HL-60/S4 (cell line): ENCODE data around the gene OR10G3.

Experiments used
- in situ Hi-C: fragments of 300-500 bp; cut with MboI; formaldehyde crosslinking; loops from 2 replicates; pipeline ENCODE4 v1.14.3; 2022; ENCODE audit warnings: low sequenced_read_pairs

The OR10G3 gene

GRCh38 chr14:21535545-21536417 lies 44.1 kb downstream of the OR10G3 start:
- in situ Hi-C loops: no loop called here

- in situ Hi-C loops: no loop called here
Measured at GRCh38 chr14:21534576-21534975, 45.3 kb downstream of the OR10G3 start.

- in situ Hi-C loops: no loop called here
Measured at GRCh38 chr14:21533294-21533693, 46.6 kb downstream of the OR10G3 start.

- in situ Hi-C loops: no loop called here
Measured at GRCh38 chr14:21529515-21529914, 50.4 kb downstream of the OR10G3 start.

GRCh38 chr14:21528381-21529348 lies 51.2 kb downstream of the OR10G3 start:
- in situ Hi-C loops: no loop called here

GRCh38 chr14:21527318-21527679 lies 52.6 kb downstream of the OR10G3 start:
- in situ Hi-C loops: no loop called here

- in situ Hi-C loops: no loop called here
Measured at GRCh38 chr14:21526672-21527317, 53.1 kb downstream of the OR10G3 start.

GRCh38 chr14:21525962-21526671 lies 53.8 kb downstream of the OR10G3 start, which contains the start of gene SALL2:
Gene SALL2, minus strand, starts transcription at chr14:21526346. Its CDS starts 219 bp downstream, at chr14:21526127.
- in situ Hi-C loops: no loop called here

GRCh38 chr14:21525571-21525961 lies 54.3 kb downstream of the OR10G3 start:
- in situ Hi-C loops: no loop called here

- in situ Hi-C loops: no loop called here
Measured at GRCh38 chr14:21524575-21525490, 55.0 kb downstream of the OR10G3 start.

- in situ Hi-C loops: no loop called here
Measured at GRCh38 chr14:21523203-21523602, 56.7 kb downstream of the OR10G3 start.

- in situ Hi-C loops: no loop called here
Measured at GRCh38 chr14:21521501-21521900, 58.4 kb downstream of the OR10G3 start.

- in situ Hi-C loops: no loop called here
Measured at GRCh38 chr14:21520767-21521166, 59.1 kb downstream of the OR10G3 start.

GRCh38 chr14:21518725-21519124 lies 61.2 kb downstream of the OR10G3 start:
- in situ Hi-C loops: no loop called here
